GM19455 (cell line): ENCODE data around the gene GLIS1.

ENCODE experiments used
- ATAC-seq: cut with Tn5 transposase; IDR thresholded peaks from one replicate; pipeline ENCODE4 v1.9.1; 2021; ENCODE audit not compliant: unreplicated experiment

The GLIS1 gene

DNA sequence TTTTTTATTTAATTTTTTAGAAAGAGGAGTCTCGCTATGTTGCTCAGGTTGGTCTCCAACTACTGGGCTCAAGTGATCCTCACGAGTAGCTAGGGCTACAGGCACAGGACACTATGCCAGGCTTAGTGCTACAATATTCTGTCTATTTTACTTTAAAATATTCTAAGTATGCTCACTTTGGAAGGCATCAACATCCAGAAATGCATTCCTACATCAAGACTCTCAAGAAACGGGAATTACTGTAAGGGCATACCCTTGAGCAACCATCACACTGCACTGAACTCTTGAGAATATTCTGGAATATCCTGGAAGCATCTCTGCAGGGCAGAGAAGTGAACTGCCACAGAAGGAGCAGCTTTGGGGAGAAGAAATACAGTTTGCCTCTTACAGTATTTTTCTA, 280.3 kb downstream of the GLIS1 start:
- ATAC-seq = no peak
